DND-41 (cell line): Measurements from ENCODE around the gene APOBEC4.

Experiments used
- ATAC-seq: fragments of 200-7000 bp; cut with Tn5 transposase; 3 replicates; pipeline ENCODE4 v1.9.1; 2021; ENCODE audit warnings: low read depth; ENCODE audit not compliant: insufficient read depth
- DNase-seq: peaks from one replicate; pipeline ENCODE4 v3.0.0-alpha.2; 2020
- H2AFZ ChIP-seq: 2 replicates; pipeline ENCODE4 v1.6.0; 2012; ENCODE audit warnings: low read depth, low read length
- H3K27ac ChIP-seq: 2 replicates; pipeline ENCODE4 v1.5.1; 2012; ENCODE audit warnings: low read length, inconsistent platforms
- H3K27me3 ChIP-seq: fragments of 200-600 bp; sonication (generic); 2 replicates; pipeline ENCODE4 v1.6.0; 2012; ENCODE audit warnings: low read length, mild to moderate bottlenecking, inconsistent platforms; ENCODE audit not compliant: insufficient read depth, poor library complexity
- H3K36me3 ChIP-seq: 2 replicates; pipeline ENCODE4 v1.5.1; 2012; ENCODE audit warnings: low read length, inconsistent platforms; ENCODE audit not compliant: insufficient read depth
- H3K4me1 ChIP-seq: 2 replicates; pipeline ENCODE4 v1.5.1; 2012; ENCODE audit warnings: mild to moderate bottlenecking, low read length; ENCODE audit not compliant: insufficient read depth
- H3K4me2 ChIP-seq: 2 replicates; pipeline ENCODE4 v1.6.0; 2012; ENCODE audit warnings: mild to moderate bottlenecking, moderate library complexity, low read length, inconsistent platforms; ENCODE audit not compliant: insufficient read depth
- H3K4me3 ChIP-seq, 2 experiments: fragments of 200-600 bp in 1 of 2; shearing (Covaris generic) in 1 of 2; 2 replicates each; pipeline ENCODE4 v1.5.1; 2012 to 2016; ENCODE audit warnings: inconsistent platforms in 2 of 2, low read length in 2 of 2, mild to moderate bottlenecking in 2 of 2, low read depth in 1 of 2, moderate library complexity in 1 of 2
- H3K79me2 ChIP-seq: 2 replicates; pipeline ENCODE4 v1.6.0; 2012; ENCODE audit warnings: low read length, inconsistent platforms; ENCODE audit not compliant: insufficient read depth
- H3K9ac ChIP-seq: 2 replicates; pipeline ENCODE4 v1.6.0; 2012; ENCODE audit warnings: low read depth, mild to moderate bottlenecking, inconsistent platforms, low read length, moderate library complexity
- H3K9me3 ChIP-seq: 2 replicates; pipeline ENCODE4 v1.5.1; 2012; ENCODE audit warnings: low read length, moderate library complexity, mild to moderate bottlenecking, inconsistent platforms; ENCODE audit not compliant: insufficient read depth, severe bottlenecking
- H4K20me1 ChIP-seq: 2 replicates; pipeline ENCODE4 v1.6.0; 2012; ENCODE audit warnings: low read length; ENCODE audit not compliant: insufficient read depth
- CTCF ChIP-seq: IDR thresholded peaks from 2 replicates; pipeline ENCODE4 v1.5.1; 2012; ENCODE audit warnings: borderline replicate concordance, low read length, moderate library complexity, mild to moderate bottlenecking; ENCODE audit not compliant: poor library complexity, severe bottlenecking; ENCODE audit errors: extremely low read depth
- EZH2 ChIP-seq: IDR thresholded peaks from 3 replicates; pipeline ENCODE4 v1.6.1; 2012; ENCODE audit warnings: borderline replicate concordance, low read depth, mild to moderate bottlenecking, moderate library complexity, low read length, inconsistent platforms; ENCODE audit not compliant: severe bottlenecking

Gene APOBEC4

GRCh38 chr1:183675381-183675780 lies 22.3 kb upstream of the APOBEC4 start:
- ATAC-seq (no peak), DNase-seq (no peak)
- Histone ChIP-seq H3K9me3 (no peaks in the 10 kb centered on the region), H3K27ac (no peak overlapping the region), H3K9ac (no peak overlapping the region), H3K4me3 (no peak overlapping the region), H3K4me1 (no peaks in the 10 kb centered on the region), H3K79me2 (no peaks in the 10 kb centered on the region), H2AFZ (no peak overlapping the region), H3K4me2 (no peak overlapping the region), H3K36me3 (no peaks in the 10 kb centered on the region), H3K27me3 (peaks cover 7% of the 10 kb centered on the region), H4K20me1 (no peaks in the 10 kb centered on the region)
- TF ChIP-seq CTCF = no peak
- no peak for TF ChIP-seq EZH2

- no peaks in the 10 kb centered on the region for H3K4me1 ChIP-seq
- H3K27ac ChIP-seq = no peak overlapping the region
- no peak for DNase-seq
- H3K4me3 ChIP-seq = no peak overlapping the region
- no peak overlapping the region for H3K9ac ChIP-seq
- no peaks in the 10 kb centered on the region for H4K20me1 ChIP-seq
- H3K4me2 ChIP-seq = no peak overlapping the region
- peaks cover 7% of the 10 kb centered on the region for H3K27me3 ChIP-seq
- H3K36me3 ChIP-seq = no peaks in the 10 kb centered on the region
- H3K79me2 ChIP-seq = no peaks in the 10 kb centered on the region
- no peak for TF ChIP-seq CTCF
- no peak for TF ChIP-seq EZH2
- no peak for ATAC-seq
- no peak overlapping the region for H2AFZ ChIP-seq
- H3K9me3 ChIP-seq = no peaks in the 10 kb centered on the region
These were observed 21.8 kb upstream of the APOBEC4 start for GRCh38 chr1:183674886-183675285.

- Histone ChIP-seq H3K4me1 (no peaks in the 10 kb centered on the region), H3K9ac (no peak overlapping the region), H3K4me3 (no peak overlapping the region), H3K27ac (no peak overlapping the region), H2AFZ (no peak overlapping the region), H3K27me3 (peaks cover 7% of the 10 kb centered on the region), H3K9me3 (no peaks in the 10 kb centered on the region), H4K20me1 (no peaks in the 10 kb centered on the region), H3K4me2 (no peak overlapping the region), H3K79me2 (no peaks in the 10 kb centered on the region), H3K36me3 (no peaks in the 10 kb centered on the region)
- DNase-seq (no peak), ATAC-seq (no peak)
- TF ChIP-seq CTCF = no peak
These were observed 21.2 kb upstream of the APOBEC4 start for GRCh38 chr1:183674339-183674738.

GRCh38 chr1:183673605-183674323 lies 20.6 kb upstream of the APOBEC4 start:
- no peak overlapping the region for H3K4me3 ChIP-seq
- no peaks in the 10 kb centered on the region for H3K9me3 ChIP-seq
- no peaks in the 10 kb centered on the region for H3K79me2 ChIP-seq
- no peaks in the 10 kb centered on the region for H3K4me1 ChIP-seq
- ATAC-seq (no peak), DNase-seq (no peak)
- TF ChIP-seq CTCF (no peak), EZH2 (no peak)
- H3K4me2 ChIP-seq = no peak overlapping the region
- no peaks in the 10 kb centered on the region for H3K36me3 ChIP-seq
- no peaks in the 10 kb centered on the region for H4K20me1 ChIP-seq
- H3K9ac ChIP-seq = no peak overlapping the region
- H2AFZ ChIP-seq = no peak overlapping the region
- peaks cover 7% of the 10 kb centered on the region for H3K27me3 ChIP-seq
- H3K27ac ChIP-seq = no peak overlapping the region
